Measurements from ENCODE around the gene FNDC3B.

Gene FNDC3B

GRCh38 chr3:172174513-172175253 is 135.3 kb downstream of the FNDC3B start:
- no peak for DNase-seq

GRCh38 chr3:172175254-172175599 is 135.8 kb downstream of the FNDC3B start:
- no peak for DNase-seq

GRCh38 chr3:172176061-172176770 is 136.8 kb downstream of the FNDC3B start:
- DNase-seq: no peak

GRCh38 chr3:172177046-172177445 is 137.7 kb downstream of the FNDC3B start:
- no peak for DNase-seq

- no peak for DNase-seq
Measured at GRCh38 chr3:172177803-172178316, 138.5 kb downstream of the FNDC3B start.

GRCh38 chr3:172179680-172180399 is 140.5 kb downstream of the FNDC3B start:
- DNase-seq: no peak

- DNase-seq: no peak
Measured at GRCh38 chr3:172180473-172180872, 141.1 kb downstream of the FNDC3B start.

GRCh38 chr3:172181932-172182586 is 142.7 kb downstream of the FNDC3B start:
- DNase-seq: no peak

- DNase-seq: no peak
Measured at GRCh38 chr3:172182797-172183196, 143.4 kb downstream of the FNDC3B start.

- no peak for DNase-seq
Measured at GRCh38 chr3:172184106-172184822, 144.9 kb downstream of the FNDC3B start.

GRCh38 chr3:172185907-172186306 is 146.5 kb downstream of the FNDC3B start:
- no peak for DNase-seq

GRCh38 chr3:172186607-172187006 is 147.2 kb downstream of the FNDC3B start:
- no peak for DNase-seq

GRCh38 chr3:172187511-172187910 is 148.1 kb downstream of the FNDC3B start:
- no peak for DNase-seq

- DNase-seq: no peak
Measured at GRCh38 chr3:172188511-172188910, 149.1 kb downstream of the FNDC3B start.

- no peak for DNase-seq
Measured at GRCh38 chr3:172189213-172189612, 149.8 kb downstream of the FNDC3B start.

GRCh38 chr3:172189987-172190603 is 150.7 kb downstream of the FNDC3B start:
- no peak for DNase-seq

- no peak for DNase-seq
Measured at GRCh38 chr3:172190980-172191379, 151.6 kb downstream of the FNDC3B start.

GRCh38 chr3:172191629-172192028 is 152.3 kb downstream of the FNDC3B start:
- no peak for DNase-seq

- no peak for DNase-seq
Measured at GRCh38 chr3:172192830-172193415, 153.5 kb downstream of the FNDC3B start.

- DNase-seq: no peak
Measured at GRCh38 chr3:172193436-172193835, 154.1 kb downstream of the FNDC3B start.

- DNase-seq: no peak
Measured at GRCh38 chr3:172194702-172195406, 155.5 kb downstream of the FNDC3B start.
